Esophagus muscularis mucosa (tissue), 4 donors: ENCODE data around the gene NISCH. TPM values are rescaled to one million over a fixed set of nuclear protein-coding genes. Genes with fewer than 3 reads are reported as not detected.

ENCODE experiments used
- DNase-seq: peaks from one replicate; pipeline ENCODE4 v3.0.0-alpha.2; 2017; ENCODE audit errors: extremely low spot score
- H3K27ac ChIP-seq, 4 donors: fragments of 200-600 bp; sonication (generic); replicated peaks in 1 of 4; 1 replicate in 3 of 4; 2 replicates in 1 of 4; pipeline ENCODE4 v1.5.1; 2016 to 2019; ENCODE audit warnings: mild to moderate bottlenecking in 1 of 4
- H3K27me3 ChIP-seq, 4 donors: fragments of 200-600 bp; sonication (generic); one replicate each; pipeline versions ENCODE4 v1.5.1 to v1.6.0; 2016 to 2019
- H3K36me3 ChIP-seq, 4 donors: fragments of 200-600 bp; sonication (generic); one replicate each; pipeline ENCODE4 v1.5.1; 2016 to 2019
- H3K4me1 ChIP-seq, 4 donors: fragments of 200-600 bp; sonication (generic); one replicate each; pipeline ENCODE4 v1.5.1; 2016 to 2019
- H3K4me3 ChIP-seq, 4 donors: fragments of 200-600 bp; sonication (generic); 1 replicate in 2 of 4; 2 replicates in 2 of 4; pipeline ENCODE4 v1.5.1; 2016 to 2019; ENCODE audit warnings: mild to moderate bottlenecking in 4 of 4, moderate library complexity in 1 of 4
- H3K9me3 ChIP-seq, 4 donors: fragments of 200-600 bp; sonication (generic); 1 replicate in 3 of 4; 2 replicates in 1 of 4; pipeline ENCODE4 v1.5.1; 2016 to 2019
- CTCF ChIP-seq, 3 experiments: fragments of 200-600 bp in 2 of 3; fragments of 450-650 bp in 1 of 3; sonication (generic) in 2 of 3; IDR thresholded peaks; one replicate each; pipeline ENCODE4 v1.5.1; 2017 to 2019; ENCODE audit warnings: antibody characterized with exemption in 3 of 3, mild to moderate bottlenecking in 2 of 3, moderate library complexity in 1 of 3
- EP300 ChIP-seq: sonication (generic); formaldehyde crosslinking; IDR thresholded peaks from one replicate; pipeline ENCODE4 v1.6.1; 2017; ENCODE audit warnings: antibody characterized with exemption
- POLR2A ChIP-seq: fragments of 450-650 bp; IDR thresholded peaks from one replicate; pipeline ENCODE4 v1.6.1; 2017; ENCODE audit warnings: antibody characterized with exemption, moderate library complexity, mild to moderate bottlenecking, low read depth
- POLR2AphosphoS5 ChIP-seq, 2 donors: sonication (generic); formaldehyde crosslinking; IDR thresholded peaks; one replicate each; pipeline ENCODE4 v1.6.1; 2017; ENCODE audit warnings: antibody characterized with exemption in 2 of 2
- WGBS: methylation state at CpG from one replicate; pipeline ENCODE4 v1.1.5; 2018; 5-methylcytosine and 5-hydroxymethylcytosine counted together
- intact Hi-C: fragments of 100-400 bp; cut with DNase I; formaldehyde crosslinking; loops from one replicate; pipeline ENCODE4 v1.15.1; 2023
- total RNA-seq, 4 donors: library from RNA; depleted of rRNA; stranded (reverse); fragments of >200 nt; gene quantifications; one replicate each; pipeline versions ENCODE4 v1.1.0 to v1.2.1, GENCODE V29; 2016

Gene NISCH
- total RNA-seq, 4 donors from 2014 or later, result 71.9 to 110 (median 88.0) TPM

GRCh38 chr3:52431459-52432223 lies 23.8 kb upstream of the NISCH start:
- TF ChIP-seq CTCF (IDR thresholded peaks at IDR 0.05) (no peak), POLR2AphosphoS5 (IDR thresholded peaks at IDR 0.05) (no peak), EP300 (no peak), POLR2A (no peak)
- no peaks in the 10 kb centered on the region for H3K9me3 ChIP-seq
- H3K4me3 ChIP-seq, result no peak overlapping the region
- intact Hi-C loops, result no loop called here
- H3K36me3 ChIP-seq, result no peaks in the 10 kb centered on the region
- DNase-seq, result no peak
- WGBS, result 71% methylated on average over 10 of the region's 10 CpGs
- peaks cover 23 to 49% (median 24%) of the 10 kb centered on the region in 4 donors for H3K4me1 ChIP-seq
- H3K27me3 ChIP-seq, result no peaks in the 10 kb centered on the region
- peak overlapping the region in 2 of 4 donors; percentile 7 to 22 for H3K27ac ChIP-seq

- H3K4me3 ChIP-seq, result no peak overlapping the region
- no peaks in the 10 kb centered on the region for H3K36me3 ChIP-seq
- TF ChIP-seq EP300 (no peak), POLR2AphosphoS5 (IDR thresholded peaks at IDR 0.05) (no peak), POLR2A (no peak), CTCF (IDR thresholded peaks at IDR 0.05) (no peak)
- H3K27me3 ChIP-seq, result no peaks in the 10 kb centered on the region
- DNase-seq, result no peak
- H3K27ac ChIP-seq, result peak overlapping the region in 2 of 4 donors; percentile 7 to 22
- no peaks in the 10 kb centered on the region for H3K9me3 ChIP-seq
- intact Hi-C loops, result no loop called here
- peaks cover 23 to 55% (median 29%) of the 10 kb centered on the region in 4 donors for H3K4me1 ChIP-seq
- 86% methylated on average over 5 of the region's 6 CpGs for WGBS
Measured at GRCh38 chr3:52432225-52432624, 23.2 kb upstream of the NISCH start.

- no peak for DNase-seq
- no peaks in the 10 kb centered on the region for H3K9me3 ChIP-seq
- TF ChIP-seq EP300 (no peak), POLR2A (no peak)
- 41% methylated on average over 2 of the region's 4 CpGs for WGBS
- peaks cover 23 to 58% (median 31%) of the 10 kb centered on the region in 4 donors for H3K4me1 ChIP-seq
- no peaks in the 10 kb centered on the region for H3K36me3 ChIP-seq
- no peaks in the 10 kb centered on the region for H3K27me3 ChIP-seq
- no peak overlapping the region for H3K4me3 ChIP-seq
- intact Hi-C loops, result no loop called here
- peak overlapping the region in 2 of 4 donors; percentile 7 to 22 for H3K27ac ChIP-seq
Measured at GRCh38 chr3:52432691-52433141, 22.7 kb upstream of the NISCH start.

GRCh38 chr3:52433328-52433995 lies 21.9 kb upstream of the NISCH start:
- intact Hi-C loops, result no loop called here
- Histone ChIP-seq H3K4me3 (no peak overlapping the region), H3K36me3 (no peaks in the 10 kb centered on the region), H3K9me3 (no peaks in the 10 kb centered on the region), H3K27me3 (no peaks in the 10 kb centered on the region), H3K4me1 (peaks cover 23 to 56% (median 31%) of the 10 kb centered on the region in 4 donors), H3K27ac (peak overlapping the region in 1 of 4 donors; percentile 40)
- no peak for DNase-seq
- WGBS, result 66% methylated on average over 10 of the region's 10 CpGs
- TF ChIP-seq POLR2AphosphoS5 (IDR thresholded peaks at IDR 0.05), result no peak
- TF ChIP-seq EP300, result no peak
- TF ChIP-seq POLR2A, result no peak

- no peak for TF ChIP-seq POLR2A
- no peak for TF ChIP-seq POLR2AphosphoS5 (IDR thresholded peaks at IDR 0.05)
- Histone ChIP-seq H3K4me3 (no peak overlapping the region), H3K4me1 (peaks cover 18 to 50% (median 26%) of the 10 kb centered on the region in 4 donors), H3K27me3 (no peaks in the 10 kb centered on the region), H3K9me3 (no peaks in the 10 kb centered on the region), H3K27ac (peak overlapping the region in 1 of 4 donors; percentile 40), H3K36me3 (no peaks in the 10 kb centered on the region)
- intact Hi-C loops, result no loop called here
- DNase-seq, result no peak
- WGBS, result 95% methylated on average over 6 of the region's 6 CpGs
Measured at GRCh38 chr3:52433996-52434479, 21.4 kb upstream of the NISCH start.
